HepG2 (cell line): ENCODE data around the gene ENC1. TPM values are rescaled to one million over a fixed set of nuclear protein-coding genes. Genes with fewer than 3 reads are reported as not detected.

Experiments used
- FOXP4 ChIP-seq: sonication (generic); formaldehyde crosslinking; IDR thresholded peaks from 2 replicates; pipeline ENCODE4 v1.4.0; 2020; ENCODE audit warnings: missing genetic modification reagents
- PAF1 ChIP-seq: IDR thresholded peaks from 2 replicates; pipeline ENCODE4 v1.6.1; 2016; ENCODE audit warnings: missing genetic modification reagents, missing compliant biosample characterization
- POLR2A ChIP-seq, 2 experiments: IDR thresholded peaks; 2 replicates each; pipeline ENCODE4 v1.6.1; 2011; ENCODE audit warnings: low read depth in 2 of 2, low read length in 2 of 2, mild to moderate bottlenecking in 1 of 2, moderate library complexity in 1 of 2; ENCODE audit not compliant: insufficient read depth in 1 of 2
- YY1 ChIP-seq: IDR thresholded peaks from 2 replicates; pipeline ENCODE4 v1.6.1; 2011; ENCODE audit warnings: low read length, low read depth, moderate library complexity, mild to moderate bottlenecking; ENCODE audit not compliant: insufficient read depth, insufficient replicate concordance
- ZNF318 ChIP-seq: sonication (generic); formaldehyde crosslinking; IDR thresholded peaks from 2 replicates; pipeline ENCODE4 v1.4.0; 2020; ENCODE audit warnings: mild to moderate bottlenecking, missing genetic modification reagents
- ZNF598 ChIP-seq: sonication (generic); formaldehyde crosslinking; IDR thresholded peaks from 2 replicates; pipeline ENCODE4 v1.5.1; 2020; ENCODE audit warnings: mild to moderate bottlenecking, missing genetic modification reagents, borderline replicate concordance
- polyA plus RNA-seq, 8 experiments: library from polyadenylated mRNA; depleted of rRNA in 3 of 8; stranded (reverse) in 7 of 8; unstranded in 1 of 8; fragments of >200 nt; fragmentation: Illumina TruSeq in 4 of 8; extraction: Trizol in 4 of 8; gene quantifications; 2 replicates each; pipeline versions ENCODE4 v1.2.1 to v1.2.3, GENCODE V29; 2011 to 2016; ENCODE audit warnings: low read depth in 4 of 8, missing spikeins in 1 of 8, mixed read lengths in 1 of 8; ENCODE audit not compliant: insufficient read depth in 1 of 8
- total RNA-seq, 5 experiments: library from RNA; depleted of rRNA; stranded (reverse); fragments of >200 nt; fragmentation: Illumina TruSeq; extraction: Trizol; gene quantifications; 2 replicates each; pipeline ENCODE4 v1.2.3, GENCODE V29; 2016; ENCODE audit warnings: low read depth in 1 of 5

The ENC1 gene
- total and polyA plus RNA-seq, 2 of the 13 experiments (the other 11 are each of a cell fraction or from before 2014, with no cell fraction given) = 63.8 to 64.4 TPM

GRCh38 chr5:74626386-74627222, 13.9 kb downstream of the ENC1 start (continued):
- TF ChIP-seq ZNF318 = 0 out of 2 replicates have a peak, but pooled peaks have one; percentile 53
- no peak for TF ChIP-seq YY1
- TF ChIP-seq FOXP4 = 0 out of 2 replicates have a peak, but pooled peaks have one; percentile 11
- peak in 1 of 2 experiments; percentile 40; a peak in 1 of 4 replicates for TF ChIP-seq POLR2A (IDR thresholded peaks at IDR 0.05; ENCODE audit: insufficient read depth in 1 of 2, low read depth in 2 of 2, low read length in 2 of 2)
- TF ChIP-seq PAF1 (CRISPR knock-in tag) = peak; percentile 94; the same call in 1 of the 2 replicates
- TF ChIP-seq ZNF598 (CRISPR knock-in tag) = no peak
